GM12878 (cell line): ENCODE results near the gene SYCN. TPM values are rescaled to one million over a fixed set of nuclear protein-coding genes. Genes with fewer than 3 reads are reported as not detected.

Source experiments
- ATAC-seq: fragments of 200-7000 bp; cut with Tn5 transposase; 3 replicates; pipeline ENCODE4 v1.9.1; 2020; ENCODE audit warnings: mild to moderate bottlenecking, moderate library complexity
- BruUV-seq: library from RNA; stranded (reverse); fragments of 400-500 nt; replicated peaks from 2 replicates; lab custom pipeline; 2021; lab: Mats Ljungman, UMichigan
- CTCF ChIA-PET: fragments of 300-600 bp; sonication (Branson Sonifier 250); formaldehyde crosslinking; extraction: SDS; loops from one replicate; lab custom pipeline; 2021; ENCODE audit warnings: inconsistent platforms; lab: Yijun Ruan, JAX
- POLR2A ChIA-PET: fragments of 350-600 bp; formaldehyde crosslinking; extraction: SDS; loops from one replicate; lab custom pipeline; 2021; ENCODE audit warnings: inconsistent platforms; lab: Charles Lee
- RAD21 ChIA-PET: fragments of 300-600 bp; sonication (Branson Sonifier 250); formaldehyde crosslinking; loops from one replicate; lab custom pipeline; 2023; ENCODE audit warnings: antibody characterized with exemption; ENCODE audit not compliant: unreplicated experiment; lab: Charles Lee
- SMC1A ChIA-PET: fragments of 300-600 bp; sonication (Branson Sonifier 250); formaldehyde crosslinking; loops from one replicate; lab custom pipeline; 2023; ENCODE audit not compliant: unreplicated experiment, uncharacterized antibody; lab: Charles Lee
- DNase-seq: peaks from one replicate; pipeline ENCODE4 v3.0.0-alpha.2; 2011; ENCODE audit warnings: low read depth, low spot score
- FAIRE-seq: peaks from 3 replicates; lab custom pipeline; 2011; peaks lifted over from hg19 to GRCh38; lab: Jason Lieb, UNC
- H2AFZ ChIP-seq: 2 replicates; pipeline ENCODE4 v1.6.0; 2011; ENCODE audit warnings: low read depth, low read length, control low read depth; ENCODE audit not compliant: control insufficient read depth
- H3K27ac ChIP-seq: 2 replicates; pipeline ENCODE4 v1.5.1; 2011; ENCODE audit warnings: control low read depth; ENCODE audit not compliant: control insufficient read depth, insufficient read depth
- H3K27me3 ChIP-seq, 2 experiments: replicated peaks in 1 of 2; 2 replicates each; pipeline versions ENCODE4 v1.6.0 to v1.6.1; 2011; ENCODE audit warnings: low read length in 1 of 2; ENCODE audit not compliant: control insufficient read depth in 2 of 2, insufficient read depth in 2 of 2
- H3K36me3 ChIP-seq, 2 experiments: 2 replicates each; pipeline ENCODE4 v1.5.1; 2011; ENCODE audit warnings: low read length in 1 of 2; ENCODE audit not compliant: control insufficient read depth in 2 of 2, insufficient read depth in 2 of 2
- H3K4me1 ChIP-seq: 2 replicates; pipeline ENCODE4 v1.6.1; 2011; ENCODE audit warnings: mild to moderate bottlenecking, low read length, moderate library complexity, mixed read lengths; ENCODE audit not compliant: control insufficient read depth, insufficient read depth
- H3K4me2 ChIP-seq: 2 replicates; pipeline ENCODE4 v1.6.0; 2011; ENCODE audit warnings: control low read depth; ENCODE audit not compliant: control insufficient read depth, insufficient read depth
- H3K4me3 ChIP-seq: fragments of 200-600 bp; sonication (generic); 2 replicates; pipeline ENCODE4 v1.5.1; 2016
- H3K79me2 ChIP-seq: 2 replicates; pipeline ENCODE4 v1.6.0; 2011; ENCODE audit warnings: low read length; ENCODE audit not compliant: control insufficient read depth, insufficient read depth
- H3K9ac ChIP-seq: 2 replicates; pipeline ENCODE4 v1.8.0; 2011; ENCODE audit warnings: low read length, control low read depth, mixed read lengths; ENCODE audit not compliant: control insufficient read depth, insufficient read depth
- H3K9me3 ChIP-seq: replicated peaks from 3 replicates; pipeline ENCODE4 v1.5.1; 2011; ENCODE audit warnings: mild to moderate bottlenecking, low read length; ENCODE audit not compliant: control insufficient read depth, insufficient read depth
- H4K20me1 ChIP-seq: 2 replicates; pipeline ENCODE4 v1.6.0; 2011; ENCODE audit not compliant: control insufficient read depth, insufficient read depth
- ATF7 ChIP-seq: fragments of 450-650 bp; IDR thresholded peaks from 2 replicates; pipeline ENCODE4 v1.6.1; 2016; ENCODE audit warnings: low read depth, mild to moderate bottlenecking
- BHLHE40 ChIP-seq, 2 experiments: fragments of 450-650 bp in 1 of 2; IDR thresholded peaks; 2 replicates each; pipeline ENCODE4 v1.6.1; 2011 to 2017; ENCODE audit warnings: low read depth in 2 of 2, borderline replicate concordance in 1 of 2, improper control_type of control experiment in 1 of 2, low read length in 1 of 2, mild to moderate bottlenecking in 1 of 2
- CBX5 ChIP-seq: sonication (generic); IDR thresholded peaks from 2 replicates; pipeline ENCODE4 v1.6.1; 2016; ENCODE audit warnings: low read depth, moderate library complexity, mild to moderate bottlenecking, inconsistent platforms
- CHD1 ChIP-seq: IDR thresholded peaks from 2 replicates; pipeline ENCODE4 v1.6.1; 2012; ENCODE audit warnings: low read depth, low read length, improper control_type of control experiment
- EP300 ChIP-seq, 2 experiments: fragments of 150-350 bp in 1 of 2; IDR thresholded peaks; 2 replicates each; pipeline ENCODE4 v1.6.1; 2011 to 2012; ENCODE audit warnings: low read depth in 2 of 2, low read length in 2 of 2, borderline replicate concordance in 1 of 2, improper control_type of control experiment in 1 of 2, inconsistent platforms in 1 of 2; ENCODE audit not compliant: control insufficient read depth in 1 of 2
- IKZF2 ChIP-seq, 2 experiments: fragments of 450-650 bp; IDR thresholded peaks; 2 replicates each; pipeline ENCODE4 v1.6.1; 2017; ENCODE audit warnings: mild to moderate bottlenecking in 2 of 2, moderate library complexity in 2 of 2
- MEF2A ChIP-seq: IDR thresholded peaks from 2 replicates; pipeline ENCODE4 v1.6.1; 2011; ENCODE audit warnings: low read depth, mild to moderate bottlenecking, low read length, moderate library complexity; ENCODE audit not compliant: insufficient read depth
- MTA3 ChIP-seq: IDR thresholded peaks from 2 replicates; pipeline ENCODE4 v1.6.1; 2012; ENCODE audit warnings: low read length, inconsistent platforms, borderline replicate concordance
- NBN ChIP-seq: fragments of 450-650 bp; IDR thresholded peaks from 2 replicates; pipeline ENCODE4 v1.6.1; 2016
- RBBP5 ChIP-seq: fragments of 200-600 bp; sonication (generic); conservative IDR thresholded peaks from 2 replicates; pipeline ENCODE4 v1.6.1; 2016
- RFX5 ChIP-seq: IDR thresholded peaks from 2 replicates; pipeline ENCODE4 v1.6.1; 2011; ENCODE audit warnings: low read depth, low read length, improper control_type of control experiment
- SP1 ChIP-seq: IDR thresholded peaks from one replicate; pipeline ENCODE4 v1.6.1; 2011; ENCODE audit warnings: low read depth, low read length
- SPI1 ChIP-seq: IDR thresholded peaks from 2 replicates; pipeline ENCODE4 v1.6.1; 2011; ENCODE audit warnings: low read depth, mild to moderate bottlenecking, low read length, moderate library complexity, borderline replicate concordance; ENCODE audit not compliant: insufficient read depth
- SREBF1 ChIP-seq: IDR thresholded peaks from 2 replicates; pipeline ENCODE4 v1.6.1; 2012; ENCODE audit warnings: mild to moderate bottlenecking, low read length
- WRNIP1 ChIP-seq: IDR thresholded peaks from 2 replicates; pipeline ENCODE4 v1.6.1; 2011; ENCODE audit warnings: low read depth, low read length, improper control_type of control experiment, borderline replicate concordance
- WGBS: methylation state at CpG from one replicate; pipeline ENCODE4 v1.1.6; 2016; ENCODE audit warnings: low lambda C conversion rate; ENCODE audit not compliant: insufficient replicate concordance, insufficient coverage; ENCODE audit errors: missing lambda C conversion rate; 5-methylcytosine and 5-hydroxymethylcytosine counted together
- in situ Hi-C: fragments of 300-500 bp; cut with MboI; formaldehyde crosslinking; loops from 9 replicates; pipeline ENCODE4 v1.14.3; 2018; ENCODE audit warnings: mixed read lengths
- intact Hi-C: fragments of 100-400 bp; cut with micrococcal nuclease; formaldehyde crosslinking; loops from one replicate; pipeline ENCODE4 v1.14.2; 2022; ENCODE audit not compliant: unreplicated experiment
- polyA plus RNA-seq, 11 experiments: library from polyadenylated mRNA; depleted of rRNA in 4 of 11; unstranded in 6 of 11; stranded (reverse) in 5 of 11; fragments of >200 nt; fragmentation: Nextera tagmentation in 4 of 11; fragmentation: Illumina TruSeq in 1 of 11; extraction: Ambion mirVana in 4 of 11; extraction: Trizol in 1 of 11; gene quantifications; 1 replicate in 1 of 11; 2 replicates in 10 of 11; pipeline versions ENCODE4 v1.2.1 to v1.2.3, GENCODE V29; 2011 to 2016; ENCODE audit warnings: inconsistent platforms in 2 of 11, missing spikeins in 2 of 11, low read depth in 1 of 11
- total RNA-seq, 4 experiments: library from RNA; depleted of rRNA in 3 of 4; stranded (reverse); fragments of >200 nt in 3 of 4; fragmentation: Illumina TruSeq in 1 of 4; extraction: Trizol in 1 of 4; gene quantifications; 2 replicates each; pipeline versions ENCODE4 v1.2.1 to v1.2.3, GENCODE V29; 2013 to 2021
- TF ChIP-seq, protein P1 (sequence below), 3 experiments: IDR thresholded peaks in 2 of 3; conservative IDR thresholded peaks in 1 of 3; 2 replicates each; pipeline ENCODE4 v1.5.1; 2011; ENCODE audit warnings: low read depth in 3 of 3, low read length in 3 of 3, mild to moderate bottlenecking in 3 of 3, control low read depth in 2 of 3, moderate library complexity in 2 of 3, inconsistent platforms in 1 of 3, mixed read lengths in 1 of 3; ENCODE audit not compliant: control insufficient read depth in 2 of 3, insufficient read depth in 1 of 3; ENCODE audit errors: extremely low read depth in 1 of 3
- TF ChIP-seq, protein P2 (sequence below): fragments of 450-650 bp; IDR thresholded peaks from 2 replicates; pipeline ENCODE4 v1.6.1; 2018; ENCODE audit warnings: borderline replicate concordance, mild to moderate bottlenecking; ENCODE audit not compliant: partially characterized antibody

SYCN gene
- total and polyA plus RNA-seq, 10 of the 15 experiments (the other 5 are each of a cell fraction or from before 2014, with no cell fraction given): 0.54 TPM; not detected in 9

DNA sequence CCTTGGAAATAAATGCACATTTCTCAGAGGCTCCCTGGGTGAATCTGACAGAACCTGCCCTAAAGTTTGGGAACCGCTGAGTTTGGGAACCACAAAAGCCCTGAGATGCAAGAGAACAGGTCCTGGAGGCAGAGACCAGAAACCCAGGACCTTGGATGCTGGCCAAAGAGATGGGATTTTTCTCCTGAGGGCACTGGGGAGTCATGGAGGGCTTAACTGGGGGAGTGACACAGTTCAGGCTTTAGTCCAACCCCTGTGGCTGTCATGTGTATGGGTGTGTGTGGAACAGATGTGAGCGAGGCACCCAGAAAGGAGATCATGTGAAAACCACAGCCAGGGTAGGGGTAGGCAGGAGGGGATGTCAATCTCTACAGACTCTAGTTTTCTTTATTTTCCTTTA is 11.2 kb downstream of the SYCN start (continued):
- TF ChIP-seq ATF7 (no peak), CHD1 (no peak), CBX5 (no peak), EP300 (IDR thresholded peaks at IDR 0.05; ENCODE audit: borderline replicate concordance in 1 of 2, control insufficient read depth in 1 of 2, low read depth in 2 of 2, low read length in 2 of 2) (no peak), WRNIP1 (no peak), SP1 (no peak)

DNA sequence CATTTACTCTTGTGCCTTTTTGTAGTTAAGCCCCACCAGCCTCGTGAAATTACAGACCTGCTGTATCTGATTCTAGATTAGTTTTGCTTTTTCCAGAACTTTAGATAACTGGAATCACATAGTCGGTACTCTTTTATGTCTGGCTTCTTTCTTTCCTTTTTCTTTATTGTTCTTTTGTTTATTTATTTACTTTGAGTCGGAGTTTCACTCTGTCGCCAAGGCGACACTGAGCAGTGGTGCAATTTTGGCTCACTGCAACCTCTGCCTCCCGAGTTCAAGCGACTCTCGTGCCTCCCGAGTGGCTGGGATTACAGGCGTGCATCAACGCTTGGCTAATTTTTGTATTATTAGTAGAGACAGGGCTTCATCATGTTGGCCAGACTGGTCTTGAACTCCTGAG is 13.3 kb downstream of the SYCN start:
- FAIRE-seq: no peak
- no peaks in the 10 kb centered on the region for H3K9me3 ChIP-seq

More for the DNA sequence above, 13.3 kb downstream of the SYCN start:
- Histone ChIP-seq H3K4me3 (no peak overlapping the region), H4K20me1 (no peaks in the 10 kb centered on the region), H3K27ac (no peak overlapping the region), H3K9ac (no peak overlapping the region), H3K4me2 (no peak overlapping the region), H3K4me1 (no peaks in the 10 kb centered on the region), H3K27me3 (no peaks in the 10 kb centered on the region), H3K79me2 (no peaks in the 10 kb centered on the region), H2AFZ (no peak overlapping the region), H3K36me3 (no peaks in the 10 kb centered on the region)
- WGBS: 64% methylated on average over 11 of the region's 11 CpGs
- CTCF ChIA-PET: no interaction called here
- POLR2A ChIA-PET: no interaction called here
- DNase-seq (no peak), ATAC-seq (no peak)
- TF ChIP-seq RFX5 (no peak), SREBF1 (no peak), IKZF2 (IDR thresholded peaks at IDR 0.05) (no peak), MEF2A (no peak), RBBP5 (no peak), SPI1 (no peak), BHLHE40 (IDR thresholded peaks at IDR 0.05; ENCODE audit: borderline replicate concordance in 1 of 2, low read depth in 2 of 2, low read length in 1 of 2) (no peak), NBN (no peak), MTA3 (no peak)
- TF ChIP-seq, protein P1, sequence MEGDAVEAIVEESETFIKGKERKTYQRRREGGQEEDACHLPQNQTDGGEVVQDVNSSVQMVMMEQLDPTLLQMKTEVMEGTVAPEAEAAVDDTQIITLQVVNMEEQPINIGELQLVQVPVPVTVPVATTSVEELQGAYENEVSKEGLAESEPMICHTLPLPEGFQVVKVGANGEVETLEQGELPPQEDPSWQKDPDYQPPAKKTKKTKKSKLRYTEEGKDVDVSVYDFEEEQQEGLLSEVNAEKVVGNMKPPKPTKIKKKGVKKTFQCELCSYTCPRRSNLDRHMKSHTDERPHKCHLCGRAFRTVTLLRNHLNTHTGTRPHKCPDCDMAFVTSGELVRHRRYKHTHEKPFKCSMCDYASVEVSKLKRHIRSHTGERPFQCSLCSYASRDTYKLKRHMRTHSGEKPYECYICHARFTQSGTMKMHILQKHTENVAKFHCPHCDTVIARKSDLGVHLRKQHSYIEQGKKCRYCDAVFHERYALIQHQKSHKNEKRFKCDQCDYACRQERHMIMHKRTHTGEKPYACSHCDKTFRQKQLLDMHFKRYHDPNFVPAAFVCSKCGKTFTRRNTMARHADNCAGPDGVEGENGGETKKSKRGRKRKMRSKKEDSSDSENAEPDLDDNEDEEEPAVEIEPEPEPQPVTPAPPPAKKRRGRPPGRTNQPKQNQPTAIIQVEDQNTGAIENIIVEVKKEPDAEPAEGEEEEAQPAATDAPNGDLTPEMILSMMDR (IDR thresholded peaks at IDR 0.05 in 2 of 3, conservative IDR thresholded peaks at IDR 0.05 in 1 of 3; ENCODE audit: control insufficient read depth in 2 of 3, extremely low read depth in 1 of 3, insufficient read depth in 1 of 3, low read depth in 3 of 3, low read length in 3 of 3): no peak
- TF ChIP-seq, protein P2, sequence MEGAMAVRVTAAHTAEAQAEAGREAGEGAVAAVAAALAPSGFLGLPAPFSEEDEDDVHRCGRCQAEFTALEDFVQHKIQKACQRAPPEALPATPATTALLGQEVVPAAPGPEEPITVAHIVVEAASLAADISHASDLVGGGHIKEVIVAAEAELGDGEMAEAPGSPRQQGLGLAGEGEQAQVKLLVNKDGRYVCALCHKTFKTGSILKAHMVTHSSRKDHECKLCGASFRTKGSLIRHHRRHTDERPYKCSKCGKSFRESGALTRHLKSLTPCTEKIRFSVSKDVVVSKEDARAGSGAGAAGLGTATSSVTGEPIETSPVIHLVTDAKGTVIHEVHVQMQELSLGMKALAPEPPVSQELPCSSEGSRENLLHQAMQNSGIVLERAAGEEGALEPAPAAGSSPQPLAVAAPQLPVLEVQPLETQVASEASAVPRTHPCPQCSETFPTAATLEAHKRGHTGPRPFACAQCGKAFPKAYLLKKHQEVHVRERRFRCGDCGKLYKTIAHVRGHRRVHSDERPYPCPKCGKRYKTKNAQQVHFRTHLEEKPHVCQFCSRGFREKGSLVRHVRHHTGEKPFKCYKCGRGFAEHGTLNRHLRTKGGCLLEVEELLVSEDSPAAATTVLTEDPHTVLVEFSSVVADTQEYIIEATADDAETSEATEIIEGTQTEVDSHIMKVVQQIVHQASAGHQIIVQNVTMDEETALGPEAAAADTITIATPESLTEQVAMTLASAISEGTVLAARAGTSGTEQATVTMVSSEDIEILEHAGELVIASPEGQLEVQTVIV: no peak
- in situ Hi-C loops: no loop called here
- intact Hi-C loops: no loop called here
- BruUV-seq: no TSS peak
- RAD21 ChIA-PET: no interaction called here
- SMC1A ChIA-PET: no interaction called here
